HG02588 (cell line): Measurements from ENCODE around the gene OXGR1.
A peak's percentile ranks its signal among the peaks of the same experiment; 100 is the strongest.
"Not testable (repeated sequence)": the region's sequence is repeated elsewhere in the genome, so short reads cannot be mapped to it uniquely, and the experiment has no call there.

Experiments
- ATAC-seq: cut with Tn5 transposase; IDR thresholded peaks from one replicate; pipeline ENCODE4 v1.9.1; 2021; ENCODE audit warnings: mild to moderate bottlenecking, moderate library complexity; ENCODE audit not compliant: unreplicated experiment

OXGR1 gene

GRCh38 chr13:97005625-97006262, 11.5 kb upstream of the OXGR1 start:
- no peak for ATAC-seq

GRCh38 chr13:97004886-97005285, 10.6 kb upstream of the OXGR1 start:
- ATAC-seq, result no peak

DNA sequence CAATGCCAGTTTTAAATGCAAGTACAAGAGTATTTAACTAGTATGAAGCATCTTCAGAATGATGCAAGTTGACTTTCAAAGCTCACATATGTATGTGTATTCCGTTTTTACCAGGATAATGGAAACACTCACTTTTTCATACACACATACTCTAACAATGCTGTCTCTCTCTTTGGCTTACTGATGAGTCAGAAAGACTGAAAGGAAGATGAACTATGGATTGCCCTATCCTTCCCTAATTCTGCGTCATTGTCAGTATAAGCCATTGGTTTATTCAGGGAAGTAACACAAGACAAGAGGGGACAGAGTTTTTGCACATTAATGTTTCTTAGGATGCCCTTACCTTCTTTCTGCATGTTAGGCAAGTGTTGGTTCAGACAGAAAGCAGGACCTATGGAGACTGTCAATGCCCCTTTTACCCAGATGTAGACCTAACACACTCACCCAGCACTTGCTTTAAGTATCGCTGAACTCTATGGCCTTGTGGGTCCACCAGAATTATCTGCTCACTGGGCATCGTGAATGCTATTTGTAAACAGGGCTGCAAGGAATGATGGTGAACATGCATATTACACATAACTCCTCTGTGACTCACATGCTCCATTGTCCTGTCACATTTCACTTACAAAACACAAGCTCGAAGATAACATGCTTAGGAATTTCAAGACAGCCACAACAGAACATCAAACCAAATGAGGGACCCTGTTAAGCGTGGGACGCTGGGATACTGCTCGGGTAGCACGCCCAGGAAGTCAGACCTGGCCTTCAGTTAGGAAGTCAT, 10.0 kb upstream of the OXGR1 start:
- no peak for ATAC-seq

GRCh38 chr13:97003071-97003470, 8.8 kb upstream of the OXGR1 start:
- ATAC-seq, result no peak

DNA sequence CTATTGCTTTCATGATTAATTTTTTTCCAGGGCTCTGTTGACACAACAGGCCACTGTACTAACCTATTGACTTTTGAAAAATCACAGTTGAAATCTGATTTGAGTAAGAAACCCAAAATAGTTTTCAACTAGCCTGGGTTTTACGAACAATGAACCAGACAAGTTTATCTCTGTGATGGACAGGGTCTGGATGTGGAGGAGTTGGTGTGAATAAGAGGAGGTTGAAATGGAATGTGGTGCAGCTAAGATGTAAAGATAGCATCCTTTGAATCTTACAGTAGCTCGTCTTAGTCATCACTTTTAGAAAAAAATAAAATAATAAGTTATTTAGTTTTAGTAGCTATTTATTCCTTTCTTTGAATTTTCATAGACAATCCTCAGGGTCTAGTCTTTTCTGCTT, 8.3 kb upstream of the OXGR1 start:
- no peak for ATAC-seq

DNA sequence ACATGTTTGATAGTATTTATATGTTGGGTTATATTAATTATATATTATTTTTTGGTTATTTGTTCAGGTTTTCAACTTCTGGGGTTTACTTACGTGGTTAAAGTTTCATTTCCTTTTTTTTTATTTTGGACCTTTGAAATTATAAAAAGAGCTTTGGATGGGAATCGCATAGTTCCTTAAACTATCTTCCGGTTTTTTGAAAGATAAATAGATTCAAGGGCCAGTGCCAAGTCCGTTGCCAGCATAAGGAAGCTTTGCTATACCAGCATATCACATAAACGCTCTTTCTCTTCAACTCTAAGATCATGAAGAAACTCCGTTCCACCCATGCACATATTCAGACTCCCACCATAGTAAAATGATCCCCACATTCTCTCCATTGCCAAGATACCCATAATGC, 7.4 kb upstream of the OXGR1 start:
- no peak for ATAC-seq

DNA sequence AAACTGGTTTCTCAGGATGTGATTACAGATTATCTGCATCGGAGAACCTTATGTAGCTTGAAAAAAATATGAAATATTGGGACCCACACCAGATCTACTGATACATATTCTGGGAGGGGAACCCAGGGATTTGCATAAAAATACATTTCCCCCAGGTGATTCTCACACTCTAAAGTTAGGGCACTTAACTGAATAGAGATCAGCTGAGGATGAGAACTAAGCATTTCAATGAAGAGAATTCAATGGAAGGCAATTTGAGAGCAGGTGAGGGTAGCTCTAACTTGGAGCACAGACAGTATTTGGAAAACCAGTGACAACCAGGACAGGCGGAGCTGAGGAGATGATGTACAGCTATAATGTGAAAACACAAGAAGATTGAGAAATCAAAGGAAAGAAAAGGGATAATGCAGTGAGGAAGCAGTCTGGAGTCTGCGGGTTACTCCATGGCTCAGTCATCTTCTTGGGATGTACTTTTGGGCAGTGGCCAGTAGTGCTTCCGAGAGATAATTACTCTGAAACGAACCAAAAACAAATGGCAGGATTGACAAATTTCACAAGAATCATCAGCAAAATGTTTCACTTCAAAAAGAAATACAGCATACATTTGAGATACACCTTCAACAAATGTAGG, 6.1 kb upstream of the OXGR1 start:
- no peak for ATAC-seq

GRCh38 chr13:96999091-96999490, 4.8 kb upstream of the OXGR1 start:
- ATAC-seq, result no peak

- no peak for ATAC-seq
These were observed 3.8 kb upstream of the OXGR1 start for GRCh38 chr13:96998051-96998450.

- no peak for ATAC-seq
These were observed 2.6 kb upstream of the OXGR1 start for GRCh38 chr13:96996886-96997285.

- ATAC-seq, result no peak
These were observed 1.8 kb upstream of the OXGR1 start for GRCh38 chr13:96996107-96996506.

- no peak for ATAC-seq
These were observed 575 bp upstream of the OXGR1 start for GRCh38 chr13:96994858-96995243.

DNA sequence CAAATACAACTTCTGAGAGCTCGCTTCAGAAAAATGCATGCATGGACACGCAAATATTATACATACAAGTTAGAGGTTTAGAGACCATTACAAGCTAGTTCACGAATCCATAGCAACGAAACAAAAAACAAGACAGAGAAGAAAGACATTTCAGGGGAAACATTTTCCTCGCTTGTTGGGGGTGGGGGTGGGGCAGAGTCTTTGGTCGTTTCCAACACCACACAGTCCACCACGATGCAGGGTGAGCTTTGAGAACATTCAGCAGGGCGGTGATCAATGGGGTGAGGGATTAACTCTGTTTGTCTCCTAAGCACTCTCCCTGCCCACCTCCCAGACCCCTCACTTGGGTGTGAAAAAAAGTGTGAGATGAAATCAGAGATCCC, 651 bp downstream of the OXGR1 start:
- ATAC-seq, result no peak

DNA sequence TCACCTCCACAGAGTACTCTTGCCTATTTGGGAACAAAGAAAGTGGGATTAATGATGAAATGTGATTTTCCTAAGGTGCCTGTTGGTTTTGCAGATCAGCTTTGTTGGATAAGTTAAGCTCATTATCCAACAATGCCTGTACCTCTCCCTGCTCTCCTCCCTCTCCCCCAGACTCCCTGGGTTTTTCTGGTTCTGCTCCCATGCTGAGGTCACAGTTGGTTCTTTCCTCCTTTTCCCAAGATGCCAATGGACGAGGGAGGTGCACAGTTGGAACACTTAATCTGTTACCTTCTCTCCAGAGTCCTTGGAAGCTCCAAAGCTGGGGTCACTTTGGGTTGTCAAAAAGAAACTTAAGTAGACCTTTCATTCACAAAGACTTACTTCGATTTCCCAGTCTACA, 1.6 kb downstream of the OXGR1 start:
- no peak for ATAC-seq

- ATAC-seq, result no peak
These were observed 3.2 kb downstream of the OXGR1 start for GRCh38 chr13:96991072-96991471.

DNA sequence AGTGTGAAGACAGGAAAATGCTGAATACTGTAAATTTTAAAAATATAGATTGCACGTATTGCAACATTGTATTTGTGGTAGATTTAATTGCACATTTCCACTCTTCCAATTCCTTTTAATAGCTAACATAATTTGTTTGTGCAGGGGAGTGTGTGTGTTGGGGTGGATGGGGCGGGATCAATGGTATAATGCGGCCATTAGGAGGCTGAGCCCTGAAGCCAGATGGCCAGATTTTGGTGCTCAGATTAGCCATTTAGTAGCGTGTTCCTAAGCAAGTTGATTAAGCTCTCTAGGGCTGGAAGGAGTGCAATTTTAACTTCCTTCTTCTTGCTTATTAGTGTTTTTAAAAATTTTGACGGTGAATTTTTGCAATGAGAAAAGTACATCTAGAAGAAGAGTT, 5.8 kb downstream of the OXGR1 start:
- no peak for ATAC-seq

DNA sequence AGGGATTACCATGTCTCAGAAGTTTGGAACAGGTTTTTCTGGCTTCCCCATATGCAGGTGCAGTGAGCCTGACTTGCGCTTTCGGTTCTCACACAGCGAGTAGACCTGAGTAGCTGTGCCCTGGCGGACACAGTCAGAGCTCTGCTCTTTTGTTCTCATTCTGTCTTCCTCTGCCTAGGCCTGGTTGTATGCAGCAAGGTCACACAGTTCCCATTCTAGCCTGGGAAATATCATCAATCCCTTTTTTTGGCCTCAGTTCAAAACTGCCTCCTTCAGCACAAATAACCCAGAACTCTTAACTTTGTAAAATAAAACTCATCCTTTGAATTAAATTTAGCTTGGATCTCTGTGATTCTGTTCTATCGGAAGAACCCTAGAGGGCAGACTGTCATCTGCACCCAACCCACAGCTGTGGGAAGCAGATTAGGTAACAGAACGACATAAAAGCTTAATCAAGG, 10.2 kb downstream of the OXGR1 start:
- peak; percentile 85 for ATAC-seq

DNA sequence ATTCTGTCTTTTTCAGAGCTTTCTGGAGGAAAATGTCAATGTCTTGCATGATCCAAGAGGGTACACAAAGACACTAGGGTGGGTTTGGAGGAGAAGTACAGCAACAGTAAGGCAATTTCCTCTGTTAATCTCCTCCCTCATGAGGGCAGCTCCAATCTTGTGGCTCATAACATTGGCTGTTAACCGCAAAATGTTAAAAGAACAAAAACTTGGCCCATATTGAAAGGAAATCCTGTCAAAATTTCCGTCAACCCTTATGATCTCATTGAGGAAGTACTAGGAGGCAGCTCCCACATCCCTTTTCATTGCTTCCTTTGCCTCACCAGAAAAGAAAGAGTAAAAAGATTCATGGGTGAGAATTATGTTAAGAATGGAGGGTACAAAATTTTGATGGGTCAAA, 11.6 kb downstream of the OXGR1 start:
- ATAC-seq, result no peak

DNA sequence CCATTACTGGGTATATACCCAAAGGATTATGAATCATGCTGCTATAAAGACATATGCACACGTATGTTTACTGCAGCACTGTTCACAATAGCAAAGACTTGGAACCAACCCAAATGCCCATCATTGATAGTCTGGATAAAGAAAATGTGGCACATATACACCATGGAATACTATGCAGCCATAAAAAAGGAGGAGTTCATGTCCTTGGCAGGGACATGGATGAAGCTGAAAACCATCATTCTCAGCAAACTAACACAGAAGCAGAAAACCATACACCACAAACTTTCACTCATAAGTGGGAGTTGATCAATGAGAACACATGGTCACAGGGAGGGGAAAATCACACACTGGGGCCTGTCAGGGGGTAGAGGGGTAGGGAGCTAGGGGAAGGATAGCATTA, 14.4 kb downstream of the OXGR1 start:
- not testable (repeated sequence) for ATAC-seq

DNA sequence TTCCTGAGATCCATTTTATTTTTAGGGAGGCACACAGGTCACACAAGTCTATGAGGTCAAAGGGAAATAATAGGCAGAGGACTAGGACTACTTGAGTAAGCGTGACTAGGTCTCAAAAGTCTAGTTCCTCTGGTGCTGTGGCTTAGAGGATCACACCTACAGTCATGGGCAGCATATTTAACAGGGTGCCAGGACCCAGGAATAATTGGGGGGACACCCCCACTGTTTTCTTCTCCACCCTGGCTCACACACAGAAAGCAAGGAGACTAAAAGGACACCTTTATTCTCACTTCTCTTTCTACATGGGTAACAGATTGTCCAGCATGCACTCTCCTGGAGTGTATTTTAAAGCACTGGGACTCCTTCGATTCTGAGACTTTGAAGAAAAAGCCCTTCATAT, 26.2 kb downstream of the OXGR1 start:
- no peak for ATAC-seq

DNA sequence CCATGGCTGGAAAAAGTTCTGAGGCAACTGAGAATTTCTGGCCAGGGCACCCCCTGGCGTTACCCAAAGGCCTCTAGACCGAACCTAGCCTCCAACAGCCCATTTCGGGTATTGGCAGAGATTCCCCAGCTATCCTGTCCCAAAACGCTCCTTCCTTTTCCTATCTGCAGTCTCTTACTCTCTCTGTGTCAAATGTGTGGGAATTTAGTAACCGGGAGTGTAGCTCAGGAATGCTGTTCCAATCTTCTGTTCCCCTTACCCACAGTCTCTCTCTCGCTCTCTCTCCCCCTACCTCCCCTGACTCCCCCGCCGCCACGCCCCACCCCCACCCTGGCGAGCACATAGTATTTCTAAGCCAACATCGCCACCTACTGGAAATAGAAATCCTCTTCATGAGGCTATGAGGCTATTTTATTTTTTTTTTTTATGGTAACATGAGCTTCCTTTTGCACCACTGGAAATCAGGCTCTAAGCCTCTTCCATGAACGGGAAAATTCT, 27.0 kb downstream of the OXGR1 start:
- no peak for ATAC-seq
